Left ventricle myocardium superior (tissue), 1 donor: Measurements from ENCODE around the gene EIF4E2. TPM values are rescaled to one million over a fixed set of nuclear protein-coding genes. Genes with fewer than 3 reads are reported as not detected.

Source experiments
- ATAC-seq: fragments of 200-7000 bp; cut with Tn5 transposase; one replicate; pipeline ENCODE4 v1.9.1; 2020; ENCODE audit warnings: mild to moderate bottlenecking, moderate library complexity
- DNase-seq: peaks from one replicate; pipeline ENCODE4 v3.0.0-alpha.2; 2020
- intact Hi-C: fragments of 100-400 bp; cut with micrococcal nuclease; formaldehyde crosslinking; loops from one replicate; pipeline ENCODE4 v1.11.0; 2022
- total RNA-seq: library from RNA; stranded (reverse); fragmentation: NEBNext Ultra II Directional; extraction: Animal tissue kit (Norgen Biotek cat#: 25700); gene quantifications from one replicate; pipeline ENCODE4 v1.2.1, GENCODE V29; 2021
- donor health status: DM: no; HTN: yes; CAD: no; lungs with severe emphysema.

EIF4E2 gene
- total RNA-seq, 1 donor from 2014 or later, result 40.7 TPM

DNA sequence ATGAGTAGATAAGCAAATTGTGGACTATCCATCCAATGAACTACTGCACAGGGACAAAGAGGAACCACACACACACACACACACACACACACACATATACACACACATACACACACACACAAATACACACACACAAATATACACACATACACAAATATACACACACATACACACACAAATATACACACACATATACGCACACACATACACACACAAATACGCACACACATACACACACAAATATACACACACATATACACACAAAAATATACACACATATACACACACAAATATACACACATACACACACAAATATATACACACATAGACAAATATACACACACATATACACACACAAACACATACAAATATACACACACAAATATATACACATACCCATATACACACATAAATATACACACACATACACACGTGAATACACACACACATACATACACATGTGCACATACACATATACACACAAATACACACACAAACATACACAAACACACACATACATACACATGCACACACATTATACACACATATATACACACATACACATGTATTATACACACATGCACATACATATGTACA lies 63.1 kb downstream of the EIF4E2 start:
- intact Hi-C loops, result no loop called here
- DNase-seq (no peak), ATAC-seq (no peak)

DNA sequence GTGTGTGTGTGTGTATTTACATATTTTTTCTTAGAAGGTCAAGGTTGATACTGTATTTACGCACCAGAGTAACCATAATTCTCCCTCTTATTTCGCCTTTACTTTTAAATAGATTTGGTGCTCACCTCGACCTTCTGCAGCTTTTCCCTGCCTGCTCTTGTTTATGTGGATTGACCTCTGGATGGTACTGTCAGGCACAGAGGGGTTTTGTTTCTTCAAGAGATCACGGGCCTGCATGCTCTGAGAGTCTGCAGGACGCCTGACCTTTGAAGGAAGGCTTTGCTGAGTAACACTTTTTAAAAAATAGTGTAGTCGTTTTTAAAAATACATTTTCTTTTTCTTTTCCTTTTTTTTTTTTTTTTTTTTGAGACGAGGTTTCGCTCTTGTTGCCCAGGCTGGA lies 64.8 kb downstream of the EIF4E2 start:
- ATAC-seq (no peak), DNase-seq (no peak)
- intact Hi-C loops, result no loop called here

Other genes with a start within 250 kb of the EIF4E2 start
- gene ALPP, start 171.9 kb upstream of the EIF4E2 start, total RNA-seq, result not detected
- gene ALPG, start 143.8 kb upstream of the EIF4E2 start, total RNA-seq, result not detected
- not detected for gene ALPI, start 94.5 kb upstream of the EIF4E2 start, total RNA-seq
- gene ECEL1, start 62.9 kb upstream of the EIF4E2 start, total RNA-seq, result 0.37 TPM
- 0.15 TPM for gene PRSS56, start 30.3 kb upstream of the EIF4E2 start, total RNA-seq
- gene CHRND, start 24.5 kb upstream of the EIF4E2 start, total RNA-seq, result not detected
- gene CHRNG, start 11.0 kb upstream of the EIF4E2 start, total RNA-seq, result not detected
- 1.7 TPM for gene TIGD1, start 132 bp upstream of the EIF4E2 start, total RNA-seq
- 21.7 TPM for gene EFHD1, start 82.9 kb downstream of the EIF4E2 start, total RNA-seq
- 59.2 TPM for gene GIGYF2, start 146.6 kb downstream of the EIF4E2 start, total RNA-seq
- not detected for gene KCNJ13, start 225.9 kb downstream of the EIF4E2 start, total RNA-seq